Measurements from ENCODE around the gene HDAC4.

HDAC4 gene

GRCh38 chr2:239168575-239168974, 232.2 kb downstream of the HDAC4 start:
- Histone ChIP-seq H2BK5ac (ENCODE audit: low read depth, low read length, poor library complexity) (no peak overlapping the region), H3K79me1 (ENCODE audit: low read length) (no peaks in the 10 kb centered on the region), H3K9ac (ENCODE audit: low read length) (no peak overlapping the region), H3K36me3 (ENCODE audit: control insufficient read depth in 1 of 2, insufficient read depth in 2 of 2, low read length in 2 of 2) (no peaks in the 10 kb centered on the region), H2BK120ac (ENCODE audit: insufficient read depth, low read length, poor library complexity) (no peak overlapping the region), H3K79me2 (ENCODE audit: control insufficient read depth, insufficient read depth, low read length, poor library complexity) (no peaks in the 10 kb centered on the region), H4K8ac (ENCODE audit: low read depth, low read length) (no peak overlapping the region), H3K23ac (ENCODE audit: low read length) (no peak overlapping the region), H3K4me3 (ENCODE audit: low read depth, low read length) (no peak overlapping the region), H2BK12ac (ENCODE audit: low read length) (no peak overlapping the region), H3K14ac (ENCODE audit: low read length) (no peak overlapping the region), H3K4me1 (ENCODE audit: control insufficient read depth in 1 of 2, insufficient read depth in 2 of 2, low read length in 2 of 2) (peaks cover 8 to 9% of the 10 kb centered on the region in 2 experiments), H3K4ac (ENCODE audit: low read depth, low read length) (no peak overlapping the region), H3K9me3 (ENCODE audit: insufficient read depth, low read depth, low read length) (peaks cover 6% of the 10 kb centered on the region), H3K27ac (ENCODE audit: low read depth, low read length) (no peak overlapping the region), H2AFZ (ENCODE audit: insufficient read depth, low read length, poor library complexity) (no peak overlapping the region), H3K18ac (ENCODE audit: low read length) (no peak overlapping the region), H2AK5ac (ENCODE audit: low read length) (no peak overlapping the region), H4K12ac (ENCODE audit: low read depth, low read length) (no peak overlapping the region), H3K27me3 (ENCODE audit: insufficient read depth, low read length) (no peaks in the 10 kb centered on the region), H4K91ac (ENCODE audit: low read depth, low read length) (no peak overlapping the region), H3K4me2 (ENCODE audit: low read length) (no peak overlapping the region)
- WGBS (ENCODE audit: extremely low coverage, insufficient coverage, insufficient read length), result no CpG with 5 or more reads among the region's 22 CpGs
- no peak for DNase-seq

DNA sequence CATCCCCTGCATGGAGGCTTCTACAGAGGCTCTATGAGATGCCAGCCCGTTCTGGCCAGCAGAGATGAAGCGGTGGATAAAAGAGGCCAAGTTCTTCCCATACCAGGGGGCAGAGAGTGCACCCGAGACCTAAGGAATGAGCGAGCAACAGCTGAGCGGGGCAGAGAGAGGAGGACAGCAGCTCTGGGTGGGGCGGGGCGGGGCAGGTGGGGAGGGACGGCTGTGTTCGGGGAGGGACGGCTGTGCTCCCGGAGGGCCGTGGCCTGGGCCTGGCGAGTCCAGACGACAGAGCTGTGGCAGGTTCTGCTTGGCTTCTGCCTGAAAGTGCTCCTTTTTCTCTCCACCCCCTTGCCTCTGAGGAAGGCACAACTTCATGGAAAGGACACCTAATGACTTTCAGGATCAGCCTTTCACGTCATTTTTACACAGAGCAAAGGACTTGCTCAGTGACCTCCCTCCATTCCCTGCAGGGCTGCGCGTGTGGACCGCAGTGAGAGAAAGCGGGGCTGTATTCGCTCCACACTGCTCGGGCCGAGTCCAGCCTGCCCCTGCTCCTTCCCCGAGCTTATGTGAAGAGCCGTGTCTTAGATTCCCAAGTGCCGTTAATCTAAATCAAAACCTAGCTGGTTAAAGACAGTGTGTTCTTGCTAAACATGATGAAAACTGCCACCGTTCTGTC, 232.9 kb downstream of the HDAC4 start:
- Histone ChIP-seq H2AFZ (ENCODE audit: insufficient read depth, low read length, poor library complexity) (no peak overlapping the region), H3K18ac (ENCODE audit: low read length) (no peak overlapping the region), H2AK5ac (ENCODE audit: low read length) (no peak overlapping the region), H3K23ac (ENCODE audit: low read length) (no peak overlapping the region), H3K27ac (ENCODE audit: low read depth, low read length) (no peak overlapping the region), H3K79me1 (ENCODE audit: low read length) (no peaks in the 10 kb centered on the region), H3K4me1 (ENCODE audit: control insufficient read depth in 1 of 2, insufficient read depth in 2 of 2, low read length in 2 of 2) (peaks cover 8 to 9% of the 10 kb centered on the region in 2 experiments), H4K8ac (ENCODE audit: low read depth, low read length) (no peak overlapping the region), H4K91ac (ENCODE audit: low read depth, low read length) (no peak overlapping the region), H3K27me3 (ENCODE audit: insufficient read depth, low read length) (no peaks in the 10 kb centered on the region), H3K4me2 (ENCODE audit: low read length) (no peak overlapping the region), H3K4ac (ENCODE audit: low read depth, low read length) (no peak overlapping the region), H4K12ac (ENCODE audit: low read depth, low read length) (no peak overlapping the region), H3K79me2 (ENCODE audit: control insufficient read depth, insufficient read depth, low read length, poor library complexity) (no peaks in the 10 kb centered on the region), H3K9me3 (ENCODE audit: insufficient read depth, low read depth, low read length) (peaks cover 6% of the 10 kb centered on the region), H2BK12ac (ENCODE audit: low read length) (no peak overlapping the region), H3K4me3 (ENCODE audit: low read depth, low read length) (no peak overlapping the region), H2BK5ac (ENCODE audit: low read depth, low read length, poor library complexity) (no peak overlapping the region), H3K9ac (ENCODE audit: low read length) (no peak overlapping the region), H3K14ac (ENCODE audit: low read length) (no peak overlapping the region), H2BK120ac (ENCODE audit: insufficient read depth, low read length, poor library complexity) (no peak overlapping the region), H3K36me3 (ENCODE audit: control insufficient read depth in 1 of 2, insufficient read depth in 2 of 2, low read length in 2 of 2) (peaks cover 0 to 2% of the 10 kb centered on the region in 2 experiments)
- no peak for DNase-seq
- WGBS (ENCODE audit: extremely low coverage, insufficient coverage, insufficient read length), result no CpG with 5 or more reads among the region's 26 CpGs

DNA sequence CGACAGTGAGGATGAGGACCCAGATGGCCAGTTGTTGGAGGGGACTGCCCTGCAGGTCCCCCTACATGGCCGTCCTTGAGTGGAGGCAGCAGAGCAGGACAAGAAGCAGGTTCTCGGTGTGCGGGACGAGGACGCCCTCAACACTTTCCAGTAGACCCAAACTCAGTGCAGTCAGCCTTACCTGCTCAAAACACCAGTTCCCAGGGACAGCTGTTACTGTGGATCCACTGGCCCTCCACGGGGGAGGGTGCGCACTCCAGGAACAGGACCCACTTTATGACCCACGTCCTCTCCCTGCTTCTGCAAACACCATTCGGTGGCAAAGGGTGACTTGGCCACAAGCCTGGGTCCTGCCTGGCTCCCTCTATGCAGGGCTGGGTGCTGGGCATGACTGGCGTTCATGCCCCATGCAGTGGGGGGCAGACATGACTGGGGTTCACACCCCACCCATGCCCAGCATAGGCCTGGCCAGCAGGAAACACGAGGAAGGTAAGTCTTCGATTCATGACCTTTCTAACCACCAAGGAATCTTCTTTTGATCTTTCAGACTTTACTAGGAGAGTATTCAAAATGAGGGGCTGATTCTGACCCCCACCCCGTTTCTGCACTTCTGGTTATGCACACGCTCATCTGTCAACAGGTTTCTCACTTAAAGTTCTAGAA, 233.7 kb downstream of the HDAC4 start:
- no peak for DNase-seq
- Histone ChIP-seq H3K4me2 (ENCODE audit: low read length) (no peak overlapping the region), H4K8ac (ENCODE audit: low read depth, low read length) (no peak overlapping the region), H4K91ac (ENCODE audit: low read depth, low read length) (no peak overlapping the region), H2BK12ac (ENCODE audit: low read length) (no peak overlapping the region), H3K9ac (ENCODE audit: low read length) (no peak overlapping the region), H3K23ac (ENCODE audit: low read length) (no peak overlapping the region), H2BK120ac (ENCODE audit: insufficient read depth, low read length, poor library complexity) (no peak overlapping the region), H2AK5ac (ENCODE audit: low read length) (no peak overlapping the region), H3K27me3 (ENCODE audit: insufficient read depth, low read length) (no peaks in the 10 kb centered on the region), H3K27ac (ENCODE audit: low read depth, low read length) (no peak overlapping the region), H4K12ac (ENCODE audit: low read depth, low read length) (no peak overlapping the region), H2AFZ (ENCODE audit: insufficient read depth, low read length, poor library complexity) (no peak overlapping the region), H3K4ac (ENCODE audit: low read depth, low read length) (no peak overlapping the region), H2BK5ac (ENCODE audit: low read depth, low read length, poor library complexity) (no peak overlapping the region), H3K14ac (ENCODE audit: low read length) (no peak overlapping the region), H3K9me3 (ENCODE audit: insufficient read depth, low read depth, low read length) (peaks cover 6% of the 10 kb centered on the region), H3K18ac (ENCODE audit: low read length) (no peak overlapping the region), H3K79me1 (ENCODE audit: low read length) (no peaks in the 10 kb centered on the region), H3K79me2 (ENCODE audit: control insufficient read depth, insufficient read depth, low read length, poor library complexity) (no peaks in the 10 kb centered on the region), H3K4me1 (ENCODE audit: control insufficient read depth in 1 of 2, insufficient read depth in 2 of 2, low read length in 2 of 2) (peaks cover 8 to 9% of the 10 kb centered on the region in 2 experiments), H3K36me3 (ENCODE audit: control insufficient read depth in 1 of 2, insufficient read depth in 2 of 2, low read length in 2 of 2) (peaks cover 0 to 4% of the 10 kb centered on the region in 2 experiments), H3K4me3 (ENCODE audit: low read depth, low read length) (no peak overlapping the region)
- no CpG with 5 or more reads among the region's 15 CpGs for WGBS (ENCODE audit: extremely low coverage, insufficient coverage, insufficient read length)

DNA sequence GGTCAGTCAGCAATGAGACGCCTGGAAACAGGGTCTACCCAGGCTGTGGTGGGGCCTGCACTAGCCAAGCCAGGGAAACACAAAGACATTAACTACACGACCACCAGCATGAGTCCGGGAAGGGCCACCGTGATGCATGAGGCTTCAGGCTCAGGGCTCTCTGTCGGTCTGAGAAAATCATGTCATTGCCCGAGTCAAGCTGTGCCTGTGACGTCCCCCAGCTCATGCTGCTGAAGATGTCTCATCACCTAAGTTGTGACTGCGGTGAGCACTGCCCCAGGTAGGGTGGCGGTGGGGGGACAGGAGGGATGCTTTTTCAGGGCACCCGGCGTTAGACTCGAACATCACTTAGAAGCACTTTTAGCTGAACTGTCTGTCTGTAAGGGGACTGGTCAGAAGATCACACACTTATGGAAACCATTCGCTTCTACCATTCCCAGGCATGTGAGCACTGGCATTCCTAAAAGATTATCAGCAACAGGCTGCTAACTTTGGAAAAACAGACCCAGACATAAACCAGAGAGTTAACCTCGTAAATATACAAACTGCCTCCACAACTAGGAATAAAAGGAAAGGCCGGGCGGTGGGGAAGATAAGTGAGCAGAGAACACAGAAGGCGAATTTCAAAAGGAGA, 234.5 kb downstream of the HDAC4 start:
- no CpG with 5 or more reads among the region's 17 CpGs for WGBS (ENCODE audit: extremely low coverage, insufficient coverage, insufficient read length)
- H3K9ac ChIP-seq (ENCODE audit: low read length), result no peak overlapping the region
- no peak overlapping the region for H4K8ac ChIP-seq (ENCODE audit: low read depth, low read length)

More for the DNA sequence above, 234.5 kb downstream of the HDAC4 start:
- peaks cover 6% of the 10 kb centered on the region for H3K9me3 ChIP-seq (ENCODE audit: insufficient read depth, low read depth, low read length)
- no peak overlapping the region for H3K4me3 ChIP-seq (ENCODE audit: low read depth, low read length)
- H2BK5ac ChIP-seq (ENCODE audit: low read depth, low read length, poor library complexity), result no peak overlapping the region
- no peak overlapping the region for H2BK120ac ChIP-seq (ENCODE audit: insufficient read depth, low read length, poor library complexity)
- H4K12ac ChIP-seq (ENCODE audit: low read depth, low read length), result no peak overlapping the region
- H3K27me3 ChIP-seq (ENCODE audit: insufficient read depth, low read length), result no peaks in the 10 kb centered on the region
- H3K79me1 ChIP-seq (ENCODE audit: low read length), result no peaks in the 10 kb centered on the region
- peaks cover 0 to 4% of the 10 kb centered on the region in 2 experiments for H3K36me3 ChIP-seq (ENCODE audit: control insufficient read depth in 1 of 2, insufficient read depth in 2 of 2, low read length in 2 of 2)
- no peak overlapping the region for H3K4ac ChIP-seq (ENCODE audit: low read depth, low read length)
- H3K18ac ChIP-seq (ENCODE audit: low read length), result no peak overlapping the region
- H3K27ac ChIP-seq (ENCODE audit: low read depth, low read length), result no peak overlapping the region
- peaks cover 8 to 9% of the 10 kb centered on the region in 2 experiments for H3K4me1 ChIP-seq (ENCODE audit: control insufficient read depth in 1 of 2, insufficient read depth in 2 of 2, low read length in 2 of 2)
- no peak for DNase-seq
- H3K79me2 ChIP-seq (ENCODE audit: control insufficient read depth, insufficient read depth, low read length, poor library complexity), result no peaks in the 10 kb centered on the region
- no peak overlapping the region for H3K14ac ChIP-seq (ENCODE audit: low read length)
- H3K4me2 ChIP-seq (ENCODE audit: low read length), result no peak overlapping the region
- H3K23ac ChIP-seq (ENCODE audit: low read length), result no peak overlapping the region
- no peak overlapping the region for H2AK5ac ChIP-seq (ENCODE audit: low read length)
- H2AFZ ChIP-seq (ENCODE audit: insufficient read depth, low read length, poor library complexity), result no peak overlapping the region
- H4K91ac ChIP-seq (ENCODE audit: low read depth, low read length), result no peak overlapping the region
- H2BK12ac ChIP-seq (ENCODE audit: low read length), result no peak overlapping the region
